Esophagus (tissue), 2 donors: Measurements from ENCODE around the gene NONO. TPM values are rescaled to one million over a fixed set of nuclear protein-coding genes. Genes with fewer than 3 reads are reported as not detected.
"Not testable (repeated sequence)": the region's sequence is repeated elsewhere in the genome, so short reads cannot be mapped to it uniquely, and the experiment has no call there.

Experiments used
- H3K27ac ChIP-seq, 2 donors: one replicate each; pipeline ENCODE4 v1.5.1; 2013; ENCODE audit warnings: low read depth in 2 of 2, mild to moderate bottlenecking in 2 of 2, inconsistent platforms in 1 of 2, low read length in 1 of 2, moderate library complexity in 1 of 2
- H3K27me3 ChIP-seq, 2 donors: one replicate each; pipeline ENCODE4 v1.6.1; 2013; ENCODE audit warnings: low read length in 2 of 2, control low read depth in 1 of 2, mild to moderate bottlenecking in 1 of 2; ENCODE audit not compliant: insufficient read depth in 2 of 2, control insufficient read depth in 1 of 2
- H3K36me3 ChIP-seq, 2 donors: one replicate each; pipeline ENCODE4 v1.6.1; 2013; ENCODE audit warnings: low read length in 1 of 2; ENCODE audit not compliant: control insufficient read depth in 2 of 2, insufficient read depth in 2 of 2
- H3K4me1 ChIP-seq, 2 donors: one replicate each; pipeline ENCODE4 v1.6.1; 2013; ENCODE audit warnings: low read length in 1 of 2; ENCODE audit not compliant: control insufficient read depth in 2 of 2, insufficient read depth in 2 of 2
- H3K4me3 ChIP-seq, 2 donors: one replicate each; pipeline ENCODE4 v1.5.1; 2013; ENCODE audit warnings: low read length in 2 of 2, mild to moderate bottlenecking in 2 of 2, low read depth in 1 of 2, moderate library complexity in 1 of 2
- H3K9me3 ChIP-seq, 2 donors: one replicate each; pipeline ENCODE4 v1.6.1; 2013; ENCODE audit warnings: mild to moderate bottlenecking in 2 of 2, low read depth in 1 of 2, low read length in 1 of 2, moderate library complexity in 1 of 2; ENCODE audit not compliant: control insufficient read depth in 2 of 2, insufficient read depth in 1 of 2
- WGBS, 2 donors: extraction: QIAGEN DNeasy Blood & Tissue Kit; methylation state at CpG; one replicate each; pipeline ENCODE4 v1.1.7; 2013; 5-methylcytosine and 5-hydroxymethylcytosine counted together
- polyA plus RNA-seq, 2 donors: library from polyadenylated mRNA; stranded (reverse); fragments of 200-250 nt; gene quantifications; one replicate each; pipeline ENCODE4 v1.2.3, GENCODE V29; 2013
- donor health status: healthy with polysubstance abuse.
- donor health status: Bipolar disorder and iron deficiency.

NONO gene
- polyA plus RNA-seq, 2 donors: 66.8 to 106 TPM

DNA sequence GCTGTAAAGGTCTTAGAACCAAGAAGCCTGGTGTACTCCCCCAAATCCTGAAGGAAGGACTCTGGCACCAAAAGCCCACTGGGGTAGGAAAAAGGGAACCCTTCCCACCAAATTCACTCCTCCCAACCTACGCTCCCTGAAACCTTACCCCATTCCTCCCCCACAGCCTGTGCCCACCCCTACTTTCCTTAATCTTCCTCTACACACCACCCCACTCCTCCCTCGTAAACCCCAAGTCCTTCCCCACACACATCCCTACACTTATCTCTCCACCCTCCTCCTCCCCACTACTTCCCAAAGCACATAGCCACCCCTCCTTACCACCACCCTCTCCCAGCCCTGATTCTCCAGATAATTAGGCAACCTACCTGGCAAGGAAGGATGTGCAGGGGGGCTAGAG is 31.2 kb upstream of the NONO start:
- Histone ChIP-seq H3K4me1 (peaks cover 0 to 5% of the 10 kb centered on the region in 2 donors), H3K36me3 (peaks cover 0 to 15% of the 10 kb centered on the region in 2 donors), H3K9me3 (no peaks in the 10 kb centered on the region), H3K27me3 (no peaks in the 10 kb centered on the region), H3K27ac (no peak overlapping the region), H3K4me3 (no peak overlapping the region)
- 65 to 66% methylated on average over 2 of the region's 2 CpGs for WGBS, 2 donors

DNA sequence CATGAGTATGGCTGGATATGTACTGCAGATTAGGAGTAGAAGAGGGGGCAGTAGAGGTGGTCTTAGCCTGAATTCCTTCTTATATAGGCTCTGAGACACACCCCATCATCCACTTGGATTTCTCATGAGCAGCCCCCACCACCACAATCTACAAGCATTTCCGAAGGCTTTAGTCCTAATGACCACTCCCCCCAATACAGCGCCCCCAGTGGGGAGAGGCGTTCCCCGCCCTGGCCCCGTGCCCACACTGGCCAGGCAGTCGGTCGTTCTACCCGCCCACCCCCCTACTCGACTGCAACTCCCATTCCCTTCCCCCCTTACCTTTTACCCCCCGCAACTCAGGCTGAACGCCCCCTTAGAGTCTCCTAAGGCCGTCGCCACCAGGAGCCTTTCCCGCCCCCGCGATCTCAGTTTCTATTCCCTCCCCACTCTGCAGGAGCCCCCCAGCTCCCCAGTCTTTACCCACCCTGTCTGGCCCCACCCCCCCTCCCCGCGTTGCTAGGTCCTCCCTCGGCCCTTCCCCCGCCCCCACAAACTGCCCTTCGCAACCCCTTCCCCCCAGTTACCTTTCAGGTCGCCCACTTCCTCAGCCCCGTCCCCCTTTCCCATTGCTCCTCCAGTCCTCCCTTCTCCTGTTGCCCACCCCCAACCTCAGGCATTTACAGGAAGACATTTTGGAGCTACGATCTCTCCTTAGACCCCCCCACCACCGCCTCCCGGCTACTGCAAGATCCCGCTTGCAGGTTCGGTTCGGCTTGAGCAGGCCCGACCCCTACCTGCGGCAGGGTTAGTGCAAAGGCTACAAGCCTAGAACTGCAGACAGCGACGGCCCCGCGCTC is 30.0 kb upstream of the NONO start:
- Histone ChIP-seq H3K4me3 (peak overlapping the region; percentile 52 to 81), H3K9me3 (no peaks in the 10 kb centered on the region), H3K27me3 (no peaks in the 10 kb centered on the region), H3K36me3 (peaks cover 0 to 5% of the 10 kb centered on the region in 2 donors), H3K4me1 (peaks cover 0 to 5% of the 10 kb centered on the region in 2 donors), H3K27ac (peak overlapping the region in 1 of 2 donors; percentile 70)
- WGBS, 2 donors: 2 to 27% methylated on average over 33 to 35 of the region's 35 CpGs

DNA sequence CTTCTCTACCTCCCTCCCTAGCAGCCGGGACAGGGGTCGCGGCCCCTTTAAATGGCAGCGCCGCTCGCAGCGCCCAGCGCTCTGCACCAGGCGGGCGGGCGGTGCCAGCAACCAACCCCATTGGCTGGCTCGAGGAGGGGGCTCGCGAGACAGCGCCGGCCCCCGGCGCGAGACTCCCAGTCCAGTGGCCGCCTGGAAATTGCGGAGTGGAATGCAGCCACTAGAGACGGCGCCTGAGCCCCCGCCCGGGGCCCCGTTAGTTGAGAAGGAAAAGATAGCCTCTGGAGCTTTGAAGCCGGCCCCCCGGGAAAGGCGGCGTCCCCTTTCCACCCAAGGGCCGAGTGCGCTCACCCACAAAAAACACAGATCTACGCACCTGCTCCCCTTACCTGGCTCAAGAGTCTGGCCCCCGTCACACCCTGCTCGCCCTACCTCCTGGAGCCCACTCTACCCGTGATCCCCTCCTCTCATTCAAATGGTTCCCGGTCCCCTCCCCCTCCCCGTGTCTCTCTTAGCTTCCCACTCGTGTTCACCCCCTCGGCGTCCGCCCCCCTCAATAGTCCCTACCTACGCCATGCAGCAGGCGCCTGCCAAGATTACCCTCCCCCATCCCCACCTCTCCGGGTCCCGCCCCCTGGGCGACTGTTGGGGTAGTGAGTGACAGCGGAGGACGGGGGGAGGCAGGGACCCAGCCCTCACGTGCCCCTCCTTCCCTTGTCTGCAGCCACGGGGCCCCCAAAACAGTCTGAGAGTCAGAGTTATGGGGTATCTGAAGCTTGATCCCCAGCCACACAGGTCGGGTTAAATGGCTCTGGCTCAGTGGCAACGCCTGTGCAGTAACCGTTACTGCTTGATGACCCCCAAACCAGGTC is 29.1 kb upstream of the NONO start, which contains the start of gene ZMYM3:
Gene ZMYM3 (minus strand): TSS at position 49 of the 872 bp plus-strand sequence. CDS start 885 bp downstream, outside the sequence.
- H3K9me3 ChIP-seq: no peaks in the 10 kb centered on the region
- 0 to 28% methylated on average over 51 to 53 of the region's 54 CpGs for WGBS, 2 donors

DNA sequence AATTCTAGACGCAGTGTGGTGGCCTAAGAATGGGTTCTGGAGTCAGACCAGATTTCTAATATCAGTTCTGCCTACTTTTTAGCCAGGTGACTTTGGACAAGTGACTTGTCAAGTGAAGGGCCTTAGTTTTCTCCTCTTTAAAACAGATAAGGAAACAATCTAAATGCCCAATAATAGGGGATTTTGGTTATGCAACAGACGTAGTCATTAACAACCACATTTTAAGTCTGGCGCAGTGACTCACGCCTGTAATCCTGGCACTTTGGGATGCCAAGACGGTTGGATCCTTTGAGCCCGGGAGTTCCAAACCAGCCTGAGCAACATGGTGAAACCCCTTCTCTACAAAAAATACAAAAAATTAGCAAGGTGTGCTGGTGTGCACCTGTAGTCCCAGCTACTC is 27.4 kb upstream of the NONO start:
- WGBS, 2 donors: 61% methylated on average over 6 of the region's 6 CpGs
- no peak overlapping the region for H3K4me3 ChIP-seq
- H3K27ac ChIP-seq: no peak overlapping the region
- H3K36me3 ChIP-seq: no peaks in the 10 kb centered on the region
- H3K9me3 ChIP-seq: no peaks in the 10 kb centered on the region
- no peaks in the 10 kb centered on the region for H3K27me3 ChIP-seq
- H3K4me1 ChIP-seq: peaks cover 0 to 5% of the 10 kb centered on the region in 2 donors

More for the DNA sequence above, 29.1 kb upstream of the NONO start, which contains the start of gene ZMYM3:
- peak within 1 kb of the TSS; percentile 72 to 89 for H3K27ac ChIP-seq
- H3K27me3 ChIP-seq: no peaks in the 10 kb centered on the region
- H3K4me1 ChIP-seq: peaks cover 0 to 5% of the 10 kb centered on the region in 2 donors
- peak within 1 kb of the TSS; percentile 52 to 81 for H3K4me3 ChIP-seq
- peaks cover 0 to 4% of the 10 kb centered on the region in 2 donors for H3K36me3 ChIP-seq

DNA sequence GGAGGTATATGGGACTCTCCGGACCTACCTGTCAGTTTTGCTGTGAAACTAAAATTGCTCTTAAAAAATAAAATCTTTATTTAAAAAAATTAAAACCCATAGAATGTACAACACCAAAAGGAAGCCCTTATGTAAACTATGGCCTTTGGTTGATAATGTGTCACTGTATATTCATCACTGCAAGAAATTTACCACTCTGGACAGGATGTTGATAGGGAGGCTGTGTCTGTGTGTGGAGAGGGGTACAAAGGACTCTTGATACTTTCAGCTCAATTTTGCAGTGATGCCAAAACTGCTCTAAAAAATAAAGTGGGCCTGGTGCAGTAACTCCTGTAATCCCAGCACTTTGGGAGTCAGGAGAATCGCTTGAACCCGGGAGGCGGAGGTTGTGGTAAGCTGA is 26.6 kb upstream of the NONO start:
- Histone ChIP-seq H3K36me3 (no peaks in the 10 kb centered on the region), H3K27me3 (no peaks in the 10 kb centered on the region), H3K27ac (no peak overlapping the region), H3K4me1 (peaks cover 0 to 5% of the 10 kb centered on the region in 2 donors), H3K9me3 (no peaks in the 10 kb centered on the region), H3K4me3 (no peak overlapping the region)
- 95 to 98% methylated on average over 4 of the region's 4 CpGs for WGBS, 2 donors

DNA sequence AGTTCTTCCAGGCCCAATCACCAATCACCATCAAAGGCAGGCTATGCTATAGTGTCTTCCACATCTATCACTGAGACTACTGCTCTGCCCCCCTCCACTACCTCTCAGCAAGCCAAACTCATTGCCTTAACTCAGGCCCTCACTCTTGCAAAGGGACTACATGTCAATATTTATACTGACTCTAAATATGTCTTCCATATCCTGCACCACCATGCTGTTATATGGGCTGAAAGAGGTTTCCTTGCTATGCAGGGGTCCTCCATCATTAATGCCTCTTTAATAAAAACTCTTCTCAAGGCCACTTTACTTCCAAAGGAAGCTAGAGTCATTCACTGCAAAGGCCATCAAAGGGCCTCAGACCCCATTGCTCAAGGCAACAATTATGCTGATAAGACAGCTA is 14.8 kb upstream of the NONO start:
- H3K36me3 ChIP-seq, H3K4me1 ChIP-seq, H3K9me3 ChIP-seq, H3K4me3 ChIP-seq, H3K27ac ChIP-seq, H3K27me3 ChIP-seq: not testable (repeated sequence)

DNA sequence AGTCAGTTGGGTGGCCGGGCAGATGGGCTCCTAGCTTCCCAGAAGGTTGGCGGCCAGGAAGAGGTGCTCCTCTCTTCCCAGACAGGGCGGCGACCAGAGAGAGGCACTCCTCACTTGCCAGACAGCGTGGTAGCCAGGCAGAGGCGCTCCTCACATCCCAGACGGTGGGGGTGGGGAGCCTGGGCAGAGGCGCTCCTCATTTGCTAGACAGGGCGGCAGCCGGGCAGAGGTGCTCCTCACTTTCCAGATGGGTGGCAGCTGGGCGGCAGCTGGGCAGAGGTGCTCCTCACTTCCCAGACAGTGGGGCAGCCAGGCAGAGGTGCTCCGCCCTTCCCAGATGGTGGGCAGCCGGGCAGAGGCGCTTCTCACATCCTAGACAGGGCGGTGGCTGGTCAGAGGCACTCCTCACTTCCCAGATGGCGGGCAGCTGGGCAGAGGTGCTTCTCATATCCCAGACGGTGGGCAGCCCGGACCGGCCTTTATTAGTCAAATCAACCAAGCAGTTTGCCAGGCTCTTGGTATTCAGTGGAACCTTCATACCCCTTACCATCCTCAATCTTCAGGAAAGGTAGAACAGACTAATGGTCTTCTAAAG is 13.5 kb upstream of the NONO start:
- no peaks in the 10 kb centered on the region for H3K4me1 ChIP-seq
- no peaks in the 10 kb centered on the region for H3K9me3 ChIP-seq
- H3K36me3 ChIP-seq: no peaks in the 10 kb centered on the region
- WGBS, 2 donors: 80 to 95% methylated on average over 17 to 19 of the region's 19 CpGs
- H3K4me3 ChIP-seq: no peak overlapping the region
- no peaks in the 10 kb centered on the region for H3K27me3 ChIP-seq
- H3K27ac ChIP-seq: no peak overlapping the region

DNA sequence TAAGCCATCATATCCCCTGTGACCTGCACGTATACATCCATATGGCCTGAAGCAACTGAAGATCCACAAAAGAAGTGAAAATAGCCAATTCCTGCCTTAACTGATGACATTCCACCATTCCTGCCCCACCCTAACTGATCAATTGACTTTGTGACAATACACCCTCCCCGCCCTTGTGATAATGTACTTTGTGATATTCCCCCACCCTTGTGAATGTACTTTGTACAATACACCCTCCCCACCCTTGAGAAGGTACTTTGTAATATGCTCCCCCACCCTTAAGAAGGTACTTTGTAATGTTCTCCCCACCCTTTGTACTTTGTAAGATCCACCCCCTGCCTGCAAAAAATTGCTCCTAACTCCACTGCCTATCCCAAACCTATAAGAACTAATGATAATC is 11.1 kb upstream of the NONO start:
- not testable (repeated sequence) for H3K36me3 ChIP-seq, H3K4me1 ChIP-seq, H3K27me3 ChIP-seq, H3K27ac ChIP-seq, H3K9me3 ChIP-seq, H3K4me3 ChIP-seq
- 89 to 94% methylated on average over 2 of the region's 2 CpGs for WGBS, 2 donors

DNA sequence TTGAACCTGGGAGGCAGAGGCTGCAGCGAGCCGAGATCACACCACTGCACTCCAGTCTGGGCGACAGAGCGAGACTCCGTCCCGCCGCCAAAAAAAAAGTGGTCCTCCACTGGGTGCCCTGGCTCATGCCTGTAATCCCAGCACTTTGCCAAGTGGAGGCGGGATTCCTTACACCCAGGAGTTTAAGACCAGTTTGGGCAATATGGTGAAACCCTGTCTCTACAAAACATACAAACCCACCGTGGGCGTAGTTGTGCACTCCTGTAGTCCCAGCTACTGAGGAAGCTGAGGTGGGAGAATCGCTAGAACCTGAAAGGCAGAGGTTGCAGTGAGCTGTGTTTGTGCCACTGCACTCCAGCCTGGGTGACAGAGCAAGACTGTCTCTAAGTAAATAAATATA is 2.1 kb upstream of the NONO start:
- H3K36me3 ChIP-seq, H3K27me3 ChIP-seq, H3K4me1 ChIP-seq, H3K9me3 ChIP-seq, H3K27ac ChIP-seq, H3K4me3 ChIP-seq: not testable (repeated sequence)
- WGBS, 2 donors: 94 to 95% methylated on average over 11 of the region's 11 CpGs
